Measurements from ENCODE around the gene ATP6V0D1.
A peak's percentile ranks its signal among the peaks of the same experiment; 100 is the strongest.

ATP6V0D1 gene

DNA sequence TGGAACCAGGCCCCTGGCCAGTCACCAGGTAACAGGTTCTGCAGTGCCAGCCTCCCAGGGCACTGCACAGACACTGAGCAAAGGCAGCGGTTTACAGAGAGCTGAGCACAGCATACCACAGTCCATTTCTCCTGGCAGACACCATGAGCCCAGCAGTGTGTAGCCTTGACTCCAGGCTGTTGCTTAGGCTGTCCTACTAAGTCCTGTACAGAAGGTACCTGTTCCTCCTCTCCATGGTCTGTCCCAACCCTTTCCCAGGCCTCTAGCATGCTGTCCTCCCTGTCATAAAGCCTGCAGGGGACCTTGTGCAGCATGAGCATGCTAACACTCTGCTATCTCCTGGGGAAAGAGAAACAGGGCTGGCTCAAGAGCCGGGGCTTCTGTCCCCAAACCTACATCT, 20.0 kb downstream of the ATP6V0D1 start:
- no peak for DNase-seq

DNA sequence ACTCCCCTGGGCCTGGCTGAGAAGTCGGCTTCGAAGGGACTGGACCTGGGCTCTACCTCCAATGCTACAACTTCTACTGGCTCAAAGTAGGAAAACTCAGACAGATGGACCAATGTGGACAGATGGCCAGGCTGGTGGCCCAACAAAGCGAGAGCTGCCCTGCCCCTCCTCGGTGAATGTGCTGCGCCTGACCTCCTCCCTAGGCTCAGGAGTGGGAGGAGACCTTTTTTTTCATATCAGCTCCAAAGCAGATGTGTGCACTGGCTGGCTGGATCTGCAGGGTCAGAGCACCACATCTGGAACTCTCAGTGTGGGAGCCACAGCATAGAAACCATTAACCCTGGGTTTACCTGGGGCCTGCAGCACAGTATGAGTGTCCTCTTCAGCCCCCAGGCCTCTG, 20.8 kb downstream of the ATP6V0D1 start:
- no peak for DNase-seq

DNA sequence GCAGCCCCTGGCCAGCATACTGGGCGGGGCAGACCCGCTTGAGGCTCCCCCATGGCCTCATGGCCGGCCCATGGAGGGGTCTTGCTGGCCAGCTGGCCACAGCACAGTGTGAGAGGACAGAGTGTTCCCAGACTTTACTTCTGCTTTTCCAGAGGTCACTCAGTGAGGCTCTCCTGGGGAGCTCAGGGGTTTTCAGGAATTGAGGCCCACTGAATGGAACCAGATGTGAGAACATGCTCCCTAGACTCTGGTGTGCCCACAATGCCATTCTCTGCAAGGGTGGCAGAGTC, 21.2 kb downstream of the ATP6V0D1 start:
- DNase-seq: no peak

- no peak for DNase-seq
Measured at GRCh38 chr16:67459066-67459860, 21.7 kb downstream of the ATP6V0D1 start.

DNA sequence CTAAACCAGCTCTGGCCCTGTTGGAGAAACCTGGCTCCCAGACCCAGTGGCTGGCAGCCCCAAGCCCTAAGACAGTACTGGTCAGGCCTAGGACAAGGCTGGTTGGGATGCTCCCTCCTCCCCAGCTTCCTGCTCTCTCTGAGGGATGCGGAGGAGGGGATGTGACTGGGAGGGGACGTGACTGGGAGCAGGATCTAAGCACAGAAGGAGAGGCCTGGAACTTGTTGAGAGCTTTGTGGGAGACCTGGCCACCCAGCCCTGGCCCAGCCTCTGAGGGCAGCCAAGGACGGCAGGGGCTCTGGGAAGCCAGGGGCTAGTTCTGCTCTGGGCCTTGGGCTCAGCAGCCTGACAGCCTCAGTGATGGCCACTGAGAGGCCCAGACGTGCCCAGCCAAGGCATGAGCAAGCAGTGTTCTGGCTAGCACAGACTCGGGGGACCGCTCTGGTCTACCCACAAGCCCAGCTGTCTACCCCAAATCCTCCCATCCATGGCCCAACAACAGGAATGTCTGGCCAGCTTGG, 22.8 kb downstream of the ATP6V0D1 start:
- DNase-seq: no peak

- no peak for DNase-seq
Measured at GRCh38 chr16:67457611-67458010, 23.3 kb downstream of the ATP6V0D1 start.

DNA sequence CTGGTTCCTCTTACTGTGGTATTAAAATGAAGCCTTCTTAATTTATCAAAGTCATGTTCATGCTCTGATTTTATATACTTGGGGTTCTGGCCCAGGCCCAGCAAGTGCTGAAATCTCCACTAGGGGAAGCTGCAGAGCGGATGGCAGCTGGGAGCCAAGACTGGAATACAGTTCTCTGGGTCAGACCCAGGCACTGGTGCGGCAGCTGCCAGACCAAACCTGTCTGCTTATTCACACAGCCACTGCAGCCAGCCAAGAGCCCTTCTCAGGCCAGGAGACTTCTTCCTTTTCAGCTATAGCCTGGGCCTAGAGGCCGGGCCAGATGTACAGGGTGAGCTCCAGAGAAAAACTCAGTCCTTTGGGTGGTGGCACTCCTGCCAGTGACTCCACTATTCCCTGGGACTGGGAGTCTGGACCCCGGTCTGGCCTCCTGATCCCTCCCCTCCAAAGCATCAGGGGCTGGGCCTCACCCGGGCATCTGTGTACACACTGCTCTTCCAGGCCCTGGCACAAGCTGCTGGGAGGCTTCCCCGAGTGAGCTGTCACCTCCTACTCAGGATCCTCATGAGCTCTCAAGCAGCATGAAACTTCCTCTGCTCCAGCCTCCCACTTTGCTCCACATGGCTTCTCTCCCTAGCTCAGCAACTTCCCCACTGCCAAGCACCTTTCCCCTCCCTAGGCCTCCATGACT, 24.4 kb downstream of the ATP6V0D1 start:
- no peak for DNase-seq

- DNase-seq: no peak
Measured at GRCh38 chr16:67454852-67455251, 26.1 kb downstream of the ATP6V0D1 start.

DNA sequence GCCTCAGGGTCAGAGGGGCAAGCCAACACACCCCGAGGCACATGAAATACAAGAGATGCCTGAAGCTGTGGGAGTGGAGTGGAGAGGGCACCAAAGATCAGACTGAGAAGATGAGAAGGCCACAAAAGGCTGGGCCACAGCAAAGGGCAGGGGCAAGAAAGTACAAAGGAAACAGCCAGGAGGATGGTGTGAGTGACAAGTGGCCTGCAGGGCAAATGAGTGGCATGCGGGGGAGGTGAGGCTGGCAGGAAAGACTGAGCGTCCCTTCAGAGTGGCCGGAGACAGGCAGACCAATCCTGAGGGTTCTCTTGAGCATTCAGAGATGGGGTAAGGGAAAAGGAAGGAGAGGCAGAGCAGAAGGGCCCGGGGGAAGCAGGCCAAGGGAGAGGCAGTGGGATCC, 26.9 kb downstream of the ATP6V0D1 start:
- DNase-seq: no peak

GRCh38 chr16:67451704-67452435, 29.1 kb downstream of the ATP6V0D1 start:
- DNase-seq: no peak

DNA sequence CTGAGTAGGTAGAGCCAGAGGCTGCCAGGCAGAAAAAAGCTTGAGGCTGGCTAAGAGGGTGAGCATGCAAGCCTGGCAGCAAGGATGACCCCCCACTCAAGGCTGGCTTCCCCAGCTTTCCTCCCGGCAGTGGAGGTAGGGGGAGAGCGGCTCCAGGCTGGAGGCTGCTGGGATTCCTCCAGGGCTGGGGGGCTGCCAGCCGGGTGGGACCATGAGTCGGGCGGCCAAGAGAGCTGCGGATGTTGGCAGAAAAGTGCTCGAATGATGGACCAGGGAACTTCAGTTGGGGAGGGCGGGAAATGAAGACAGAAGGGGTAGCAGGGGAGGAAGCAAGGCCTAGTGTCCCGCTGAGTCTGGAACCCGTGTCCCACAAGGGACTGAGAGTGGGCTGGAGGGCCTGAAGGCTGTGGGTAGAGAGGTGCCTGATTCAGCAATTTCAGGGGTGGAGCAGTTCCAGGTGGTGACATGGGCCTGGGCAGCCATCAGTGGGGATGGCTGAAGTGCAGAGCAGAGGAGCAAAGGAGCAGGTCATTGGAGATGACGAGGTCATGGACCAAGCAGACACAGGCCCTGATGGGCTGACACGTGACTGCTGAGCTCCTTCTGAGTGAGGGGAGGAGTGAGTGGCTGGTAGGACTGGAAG, 29.8 kb downstream of the ATP6V0D1 start:
- no peak for DNase-seq

DNA sequence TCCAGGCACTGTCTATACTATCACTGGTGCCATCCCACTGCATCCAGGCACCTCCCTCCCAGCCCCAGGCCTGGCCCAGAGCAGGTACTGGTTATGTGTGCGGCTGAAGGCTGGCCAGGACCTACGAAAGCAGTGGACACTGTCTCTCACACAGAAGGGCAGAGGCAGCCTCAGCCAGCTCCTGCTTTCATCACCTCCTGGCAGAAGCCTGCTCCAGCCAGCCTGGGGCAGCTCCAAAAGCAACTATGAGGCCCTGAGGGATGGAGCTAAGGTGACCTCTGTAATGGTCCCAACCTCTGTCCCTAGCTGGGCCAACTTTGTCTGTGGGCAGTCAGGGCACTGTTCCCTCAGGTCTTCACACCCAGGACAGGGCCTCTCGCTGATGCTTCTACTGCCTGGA, 31.2 kb downstream of the ATP6V0D1 start:
- no peak for DNase-seq

- DNase-seq: no peak
Measured at GRCh38 chr16:67449336-67449735, 31.6 kb downstream of the ATP6V0D1 start.

DNA sequence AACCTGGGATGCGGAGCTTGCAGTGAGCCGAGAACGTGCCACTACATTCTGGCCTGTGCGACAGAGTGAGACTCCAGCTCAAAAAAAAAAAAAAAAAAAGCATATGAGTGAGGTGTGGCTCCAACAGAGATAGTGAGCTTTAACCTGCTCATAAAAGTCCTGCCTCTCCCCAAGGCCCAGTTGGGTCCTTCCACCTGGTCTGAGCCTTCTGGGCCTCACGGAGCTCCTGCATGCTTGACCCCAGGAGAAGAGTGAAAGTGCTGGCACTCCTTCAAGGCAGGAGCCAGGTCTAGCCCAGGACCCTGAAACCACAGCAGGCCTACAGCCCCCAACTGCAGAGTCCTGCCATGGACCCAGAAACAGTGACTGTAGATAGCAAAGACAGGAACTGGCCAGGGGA, 32.4 kb downstream of the ATP6V0D1 start:
- no peak for DNase-seq

DNA sequence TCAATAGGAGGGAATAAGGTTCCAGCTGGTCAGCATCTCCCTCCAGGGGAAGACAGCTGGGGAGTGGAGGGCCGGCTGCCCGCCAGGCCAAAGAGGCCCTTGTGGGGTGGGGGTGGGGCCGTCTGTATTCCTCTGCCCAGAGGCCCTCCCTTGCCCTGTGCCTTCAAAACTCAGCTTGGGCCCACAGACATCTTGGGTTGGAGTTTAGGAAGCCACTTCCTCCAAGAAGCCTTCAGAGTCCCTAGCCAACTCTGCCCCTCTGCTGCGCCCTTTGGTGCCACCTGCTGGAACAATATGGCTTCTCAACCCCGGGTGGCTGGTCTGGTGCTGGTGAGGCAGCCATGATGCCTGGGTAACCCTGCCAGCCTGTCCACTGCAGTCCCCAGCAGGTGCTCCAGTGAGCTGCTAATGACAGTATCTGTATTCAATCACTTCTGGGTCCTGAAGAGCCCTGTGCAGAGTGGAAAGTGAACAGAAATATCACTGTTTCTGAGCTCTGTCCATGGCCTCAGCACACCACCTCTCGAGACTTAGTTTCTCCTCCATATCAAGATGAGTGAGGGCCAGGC, 33.4 kb downstream of the ATP6V0D1 start:
- peak; percentile 58 for DNase-seq

DNA sequence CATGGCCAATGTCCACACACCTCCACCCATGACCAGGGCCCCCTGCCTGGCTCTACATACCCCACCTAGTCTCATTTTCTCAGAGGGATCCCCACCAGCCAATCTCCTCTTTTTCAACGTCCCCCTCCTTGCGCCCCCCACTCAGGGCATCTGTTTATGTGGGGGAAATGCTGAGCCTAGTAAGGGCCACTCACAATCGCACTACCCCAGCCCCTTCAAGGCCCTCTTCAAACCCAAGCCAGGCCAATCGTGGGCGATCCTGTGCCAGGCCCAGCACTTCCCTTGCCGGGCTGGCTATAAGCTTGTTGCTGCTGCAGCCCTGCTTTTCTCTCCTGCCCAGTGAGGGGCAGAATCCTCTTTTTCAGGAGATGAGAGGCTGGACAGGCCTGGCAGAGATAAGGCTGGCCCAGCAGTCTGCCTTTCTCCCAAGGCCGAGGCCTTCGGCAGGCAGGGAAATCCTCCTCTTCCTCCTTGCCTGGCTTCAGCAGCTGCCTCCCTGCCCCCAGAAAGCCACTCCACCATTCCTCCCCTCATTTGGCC, 33.9 kb downstream of the ATP6V0D1 start:
- DNase-seq: no peak

DNA sequence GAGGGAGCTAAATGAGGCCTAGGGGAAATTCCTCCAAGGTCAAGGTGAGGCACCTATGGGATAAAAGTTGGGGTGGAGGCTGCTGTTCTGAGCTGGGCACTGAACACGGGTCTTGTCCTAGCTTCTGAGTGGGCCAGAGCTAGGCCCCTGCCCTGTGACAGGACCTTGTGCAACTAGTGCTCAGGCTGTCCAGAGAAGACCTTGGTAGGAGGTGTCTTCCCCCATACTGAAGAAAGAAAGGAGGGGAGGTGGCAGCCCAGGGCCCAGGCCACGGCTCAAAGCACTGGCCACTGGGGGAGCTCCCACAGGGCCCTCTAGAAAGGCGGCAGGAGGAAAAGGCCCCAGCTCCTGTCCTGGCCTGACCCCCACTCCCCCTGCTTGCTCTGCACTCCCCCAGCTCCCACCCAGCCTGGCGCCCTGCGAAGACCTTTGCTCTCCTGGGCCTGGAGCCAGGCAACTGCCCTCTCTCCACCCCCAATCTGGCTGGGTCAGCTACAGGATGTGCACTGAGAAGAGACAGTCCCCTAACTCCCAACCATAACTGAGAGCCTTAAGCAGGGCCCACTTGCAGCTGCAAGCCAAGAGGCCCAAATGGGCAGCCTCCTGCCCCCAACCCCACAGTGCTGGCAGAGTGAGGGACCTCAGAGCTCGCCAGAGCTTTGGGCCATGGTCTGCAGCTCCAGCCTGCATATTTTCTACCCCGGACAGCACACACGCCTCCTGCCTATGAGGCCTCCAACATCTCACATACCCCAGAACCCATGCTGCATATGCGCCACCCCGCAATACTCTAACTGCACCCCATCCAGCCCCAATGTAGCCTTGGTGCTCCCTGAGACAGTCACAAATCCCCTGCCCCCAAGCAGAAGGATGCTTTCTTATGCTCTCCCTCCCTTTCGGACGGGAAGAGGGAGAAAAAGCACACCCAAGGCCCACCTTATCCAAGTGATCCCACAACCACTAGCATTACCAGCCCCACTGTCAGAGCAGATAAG, 34.7 kb downstream of the ATP6V0D1 start:
- no peak for DNase-seq

GRCh38 chr16:67445441-67445912, 35.5 kb downstream of the ATP6V0D1 start:
- DNase-seq: no peak

DNA sequence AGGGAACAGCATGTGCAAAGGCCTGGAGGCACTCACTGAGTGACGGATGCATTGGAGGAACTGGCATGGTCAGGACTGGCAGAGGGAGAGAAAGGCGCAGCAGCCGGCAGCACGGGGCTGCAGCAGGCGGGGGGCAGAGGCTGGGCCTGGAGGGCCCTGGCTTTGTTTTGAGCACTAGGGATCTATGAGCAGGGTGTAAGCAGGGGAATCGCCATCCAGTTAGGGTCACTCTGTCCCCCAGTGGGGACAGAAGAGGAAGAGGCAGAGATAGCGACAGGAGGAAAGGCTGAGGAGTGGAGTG, 35.9 kb downstream of the ATP6V0D1 start:
- DNase-seq: no peak

DNA sequence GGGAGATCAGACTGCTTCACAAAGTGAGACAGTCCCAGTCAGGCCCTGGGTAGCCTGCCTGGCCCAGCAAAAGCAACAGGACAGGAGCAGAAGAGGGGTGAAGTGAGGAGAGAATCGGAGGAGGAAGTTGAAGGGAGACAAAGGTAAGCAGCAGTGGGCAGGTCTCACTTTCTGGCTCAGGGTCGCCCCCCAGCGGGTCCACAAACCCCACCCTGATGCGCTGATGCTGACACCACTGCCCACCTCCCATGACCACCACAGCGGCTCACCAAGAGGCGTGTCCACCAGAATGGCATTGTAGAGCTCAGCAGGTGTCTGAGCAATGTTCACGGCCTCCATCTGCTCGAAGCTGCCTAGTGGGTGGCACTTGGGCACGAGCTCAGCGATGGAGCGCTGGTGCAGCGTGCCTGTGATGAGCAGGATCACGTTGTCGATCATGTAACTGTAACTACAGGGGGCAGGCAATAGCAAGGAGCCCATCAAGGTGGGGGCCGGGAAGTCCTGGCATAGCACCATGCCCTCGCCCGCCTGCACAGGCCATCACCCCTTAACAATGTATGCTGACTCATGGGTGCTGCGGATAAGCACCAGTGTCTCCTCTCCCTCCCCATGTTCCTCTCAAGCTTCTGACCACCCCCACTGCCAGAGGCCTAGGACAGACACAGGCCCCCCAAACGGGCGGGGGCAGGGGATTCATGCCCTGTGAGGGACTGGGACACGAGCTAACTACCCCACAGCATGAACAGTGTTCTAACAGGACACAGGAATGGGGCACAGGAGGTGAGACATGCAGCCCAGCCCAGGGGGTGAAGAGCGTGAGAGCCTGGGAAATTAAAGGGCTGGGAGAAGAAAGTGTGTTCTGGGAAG, 36.5 kb downstream of the ATP6V0D1 start:
- no peak for DNase-seq

Measured in CD4-positive, alpha-beta T cell treated with Interleukin-10 for 1 hour (primary cell).